HepG2 (cell line): ENCODE measurements around the gene PPDPF.

Experiments used
- CEBPB ChIP-seq: IDR thresholded peaks from 2 replicates; pipeline ENCODE4 v1.6.1; 2011; ENCODE audit warnings: low read depth, low read length, improper control_type of control experiment, borderline replicate concordance
- HDAC6 ChIP-seq: fragments of 200-600 bp; sonication (generic); IDR thresholded peaks from 2 replicates; pipeline ENCODE4 v1.7.0; 2017; ENCODE audit warnings: mild to moderate bottlenecking, antibody characterized with exemption, low read length, low read depth
- NR2C2 ChIP-seq: sonication (generic); formaldehyde crosslinking; IDR thresholded peaks from 2 replicates; pipeline ENCODE4 v1.4.0; 2020; ENCODE audit warnings: missing genetic modification reagents, mild to moderate bottlenecking, moderate library complexity, borderline replicate concordance
- POLR2A ChIP-seq, 2 experiments: IDR thresholded peaks; 2 replicates each; pipeline ENCODE4 v1.6.1; 2011; ENCODE audit warnings: low read depth in 2 of 2, low read length in 2 of 2, mild to moderate bottlenecking in 1 of 2, moderate library complexity in 1 of 2; ENCODE audit not compliant: insufficient read depth in 1 of 2
- RELA ChIP-seq: sonication (generic); formaldehyde crosslinking; IDR thresholded peaks from 2 replicates; pipeline ENCODE4 v1.4.0; 2020; ENCODE audit warnings: missing genetic modification reagents
- SRF ChIP-seq: IDR thresholded peaks from 2 replicates; pipeline ENCODE4 v1.6.1; 2011; ENCODE audit warnings: mild to moderate bottlenecking, low read depth, low read length, moderate library complexity
- THRA ChIP-seq: sonication (generic); formaldehyde crosslinking; IDR thresholded peaks from 2 replicates; pipeline ENCODE4 v1.4.0; 2020; ENCODE audit warnings: missing genetic modification reagents, borderline replicate concordance
- YY1 ChIP-seq: IDR thresholded peaks from 2 replicates; pipeline ENCODE4 v1.6.1; 2011; ENCODE audit warnings: low read length, low read depth, moderate library complexity, mild to moderate bottlenecking; ENCODE audit not compliant: insufficient read depth, insufficient replicate concordance
- ZFP90 ChIP-seq: sonication (generic); formaldehyde crosslinking; IDR thresholded peaks from 2 replicates; pipeline ENCODE4 v1.8.0; 2022; ENCODE audit warnings: missing genetic modification reagents, mild to moderate bottlenecking, inconsistent platforms, borderline replicate concordance
- ZNF143 ChIP-seq: sonication (generic); formaldehyde crosslinking; IDR thresholded peaks from 2 replicates; pipeline ENCODE4 v1.4.0; 2020; ENCODE audit warnings: missing genetic modification reagents
- ZNF281 ChIP-seq: sonication (generic); formaldehyde crosslinking; IDR thresholded peaks from 2 replicates; pipeline ENCODE4 v1.4.0; 2020; ENCODE audit warnings: missing genetic modification reagents, borderline replicate concordance
- TF ChIP-seq, protein P1 (sequence below): sonication (generic); formaldehyde crosslinking; IDR thresholded peaks from 2 replicates; pipeline ENCODE4 v1.5.0; 2020; ENCODE audit warnings: mild to moderate bottlenecking, missing genetic modification reagents, moderate library complexity
- TF ChIP-seq, protein P2 (sequence below): sonication (generic); formaldehyde crosslinking; conservative IDR thresholded peaks from 2 replicates; pipeline ENCODE4 v1.4.0; 2020; ENCODE audit warnings: missing genetic modification reagents
- TF ChIP-seq, protein P3 (sequence below): sonication (generic); formaldehyde crosslinking; conservative IDR thresholded peaks from 2 replicates; pipeline ENCODE4 v1.4.0; 2020; ENCODE audit warnings: missing genetic modification reagents

GRCh38 chr20:63547725-63548480 lies 27.3 kb downstream of the PPDPF start, which contains the start of gene SRMS:
- TF ChIP-seq, protein P1, sequence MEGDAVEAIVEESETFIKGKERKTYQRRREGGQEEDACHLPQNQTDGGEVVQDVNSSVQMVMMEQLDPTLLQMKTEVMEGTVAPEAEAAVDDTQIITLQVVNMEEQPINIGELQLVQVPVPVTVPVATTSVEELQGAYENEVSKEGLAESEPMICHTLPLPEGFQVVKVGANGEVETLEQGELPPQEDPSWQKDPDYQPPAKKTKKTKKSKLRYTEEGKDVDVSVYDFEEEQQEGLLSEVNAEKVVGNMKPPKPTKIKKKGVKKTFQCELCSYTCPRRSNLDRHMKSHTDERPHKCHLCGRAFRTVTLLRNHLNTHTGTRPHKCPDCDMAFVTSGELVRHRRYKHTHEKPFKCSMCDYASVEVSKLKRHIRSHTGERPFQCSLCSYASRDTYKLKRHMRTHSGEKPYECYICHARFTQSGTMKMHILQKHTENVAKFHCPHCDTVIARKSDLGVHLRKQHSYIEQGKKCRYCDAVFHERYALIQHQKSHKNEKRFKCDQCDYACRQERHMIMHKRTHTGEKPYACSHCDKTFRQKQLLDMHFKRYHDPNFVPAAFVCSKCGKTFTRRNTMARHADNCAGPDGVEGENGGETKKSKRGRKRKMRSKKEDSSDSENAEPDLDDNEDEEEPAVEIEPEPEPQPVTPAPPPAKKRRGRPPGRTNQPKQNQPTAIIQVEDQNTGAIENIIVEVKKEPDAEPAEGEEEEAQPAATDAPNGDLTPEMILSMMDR, result no peak
- no peak for TF ChIP-seq HDAC6
- TF ChIP-seq NR2C2 (CRISPR knock-in tag), result no peak
- TF ChIP-seq, protein P2, sequence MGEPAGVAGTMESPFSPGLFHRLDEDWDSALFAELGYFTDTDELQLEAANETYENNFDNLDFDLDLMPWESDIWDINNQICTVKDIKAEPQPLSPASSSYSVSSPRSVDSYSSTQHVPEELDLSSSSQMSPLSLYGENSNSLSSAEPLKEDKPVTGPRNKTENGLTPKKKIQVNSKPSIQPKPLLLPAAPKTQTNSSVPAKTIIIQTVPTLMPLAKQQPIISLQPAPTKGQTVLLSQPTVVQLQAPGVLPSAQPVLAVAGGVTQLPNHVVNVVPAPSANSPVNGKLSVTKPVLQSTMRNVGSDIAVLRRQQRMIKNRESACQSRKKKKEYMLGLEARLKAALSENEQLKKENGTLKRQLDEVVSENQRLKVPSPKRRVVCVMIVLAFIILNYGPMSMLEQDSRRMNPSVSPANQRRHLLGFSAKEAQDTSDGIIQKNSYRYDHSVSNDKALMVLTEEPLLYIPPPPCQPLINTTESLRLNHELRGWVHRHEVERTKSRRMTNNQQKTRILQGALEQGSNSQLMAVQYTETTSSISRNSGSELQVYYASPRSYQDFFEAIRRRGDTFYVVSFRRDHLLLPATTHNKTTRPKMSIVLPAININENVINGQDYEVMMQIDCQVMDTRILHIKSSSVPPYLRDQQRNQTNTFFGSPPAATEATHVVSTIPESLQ (CRISPR knock-in tag), result no peak
- TF ChIP-seq POLR2A (IDR thresholded peaks at IDR 0.05; ENCODE audit: insufficient read depth in 1 of 2, low read depth in 2 of 2, low read length in 2 of 2), result no peak
- TF ChIP-seq THRA (CRISPR knock-in tag), result no peak
- TF ChIP-seq, protein P3, sequence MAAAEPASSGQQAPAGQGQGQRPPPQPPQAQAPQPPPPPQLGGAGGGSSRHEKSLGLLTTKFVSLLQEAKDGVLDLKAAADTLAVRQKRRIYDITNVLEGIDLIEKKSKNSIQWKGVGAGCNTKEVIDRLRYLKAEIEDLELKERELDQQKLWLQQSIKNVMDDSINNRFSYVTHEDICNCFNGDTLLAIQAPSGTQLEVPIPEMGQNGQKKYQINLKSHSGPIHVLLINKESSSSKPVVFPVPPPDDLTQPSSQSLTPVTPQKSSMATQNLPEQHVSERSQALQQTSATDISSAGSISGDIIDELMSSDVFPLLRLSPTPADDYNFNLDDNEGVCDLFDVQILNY, result no peak
- TF ChIP-seq SRF, result no peak
- no peak for TF ChIP-seq RELA
- no peak for TF ChIP-seq ZNF143 (CRISPR knock-in tag)
- no peak for TF ChIP-seq ZNF281 (CRISPR knock-in tag)
- no peak for TF ChIP-seq ZFP90 (CRISPR knock-in tag)
- no peak for TF ChIP-seq CEBPB
- no peak for TF ChIP-seq YY1
